ENCODE results near the gene GPR176. TPM values are rescaled to one million over a fixed set of nuclear protein-coding genes. Genes with fewer than 3 reads are reported as not detected.
A peak's percentile ranks its signal among the peaks of the same experiment; 100 is the strongest.

Gene GPR176
- total and polyA plus RNA-seq, 8 donors, result 0.16 to 6.8 (median 0.81) TPM

GRCh38 chr15:39944726-39945125 lies 24.7 kb upstream of the GPR176 start:
- no peak for DNase-seq

GRCh38 chr15:39942753-39943150 lies 22.7 kb upstream of the GPR176 start:
- intact Hi-C loops (cut with DNase I), result no loop called here
- no peaks in the 10 kb centered on the region for H3K27me3 ChIP-seq
- no peaks in the 10 kb centered on the region for H3K4me1 ChIP-seq
- no peak overlapping the region for H3K4me3 ChIP-seq
- no peaks in the 10 kb centered on the region for H3K9me3 ChIP-seq
- no peak for TF ChIP-seq CTCF (IDR thresholded peaks at IDR 0.05)
- ATAC-seq (no peak), FAIRE-seq (no peak), DNase-seq (no peak)
- 85 to 87% methylated on average over 3 of the region's 3 CpGs for WGBS, 2 donors
- H3K27ac ChIP-seq, result no peak overlapping the region
- peaks cover 0 to 21% (median 8%) of the 10 kb centered on the region in 3 donors for H3K36me3 ChIP-seq

More at GRCh38 chr15:39944726-39945125, 24.7 kb upstream of the GPR176 start:
- intact Hi-C loops (cut with DNase I), result no loop called here
- ATAC-seq (peak in 2 of 4 donors; percentile 38 to 46), FAIRE-seq (no peak)
- no peak for TF ChIP-seq CTCF (IDR thresholded peaks at IDR 0.05)
- WGBS, 2 donors, result 81% methylated on average over 4 of the region's 4 CpGs
- no peak overlapping the region for H3K27ac ChIP-seq
- H3K9me3 ChIP-seq, result no peaks in the 10 kb centered on the region
- no peak overlapping the region for H3K4me3 ChIP-seq
- H3K4me1 ChIP-seq, result no peaks in the 10 kb centered on the region
- no peaks in the 10 kb centered on the region for H3K27me3 ChIP-seq
- H3K36me3 ChIP-seq, result peaks cover 0 to 22% (median 8%) of the 10 kb centered on the region in 3 donors

- intact Hi-C loops (cut with DNase I), result no loop called here
- Histone ChIP-seq H3K27me3 (no peaks in the 10 kb centered on the region), H3K27ac (no peak overlapping the region), H3K4me3 (no peak overlapping the region), H3K36me3 (peaks cover 0 to 16% (median 8%) of the 10 kb centered on the region in 3 donors), H3K4me1 (peaks cover 0 to 3% (median 1%) of the 10 kb centered on the region in 3 donors), H3K9me3 (no peaks in the 10 kb centered on the region)
- DNase-seq, result no peak
- 77 to 83% methylated on average over 3 of the region's 3 CpGs for WGBS, 2 donors
- no peak for TF ChIP-seq CTCF (IDR thresholded peaks at IDR 0.05)
- FAIRE-seq, result no peak
- no peak for ATAC-seq
These were observed 22.2 kb upstream of the GPR176 start for GRCh38 chr15:39942101-39942752.

- Histone ChIP-seq H3K4me1 (peaks cover 7 to 16% (median 13%) of the 10 kb centered on the region in 3 donors), H3K36me3 (no peaks in the 10 kb centered on the region), H3K27me3 (no peaks in the 10 kb centered on the region), H3K4me3 (no peak overlapping the region), H3K27ac (no peak overlapping the region), H3K9me3 (no peaks in the 10 kb centered on the region)
- TF ChIP-seq CTCF (IDR thresholded peaks at IDR 0.05), result no peak
- DNase-seq, result no peak
- no peak for FAIRE-seq
- 82 to 84% methylated on average over 6 of the region's 6 CpGs for WGBS, 2 donors
- intact Hi-C loops (cut with DNase I), result no loop called here
- ATAC-seq, result no peak
These were observed 19.7 kb upstream of the GPR176 start for GRCh38 chr15:39939487-39940452.
